Tibial artery (tissue), 4 donors: Measurements from ENCODE around the gene SDC3.

ENCODE experiments used
- DNase-seq, 2 donors: peaks; one replicate each; pipeline ENCODE4 v3.0.0-alpha.2; 2019
- H3K27ac ChIP-seq, 2 donors: fragments of 200-600 bp; sonication (generic) in 1 of 2; 1 replicate in 1 of 2; 2 replicates in 1 of 2; pipeline ENCODE4 v1.5.1; 2018 to 2019; ENCODE audit warnings: mild to moderate bottlenecking in 1 of 2
- H3K27me3 ChIP-seq, 2 donors: fragments of 200-600 bp; sonication (generic) in 1 of 2; one replicate each; pipeline versions ENCODE4 v1.5.1 to v1.6.0; 2016 to 2019
- H3K36me3 ChIP-seq, 3 donors: fragments of 200-600 bp; sonication (generic) in 2 of 3; one replicate each; pipeline ENCODE4 v1.5.1; 2016 to 2019; ENCODE audit warnings: mild to moderate bottlenecking in 2 of 3
- H3K4me1 ChIP-seq, 4 donors: fragments of 200-600 bp; sonication (generic) in 2 of 4; 1 replicate in 3 of 4; 2 replicates in 1 of 4; pipeline ENCODE4 v1.5.1; 2016 to 2019
- H3K4me3 ChIP-seq, 2 donors: fragments of 200-600 bp; sonication (generic) in 1 of 2; 1 replicate in 1 of 2; 2 replicates in 1 of 2; pipeline ENCODE4 v1.5.1; 2018 to 2019; ENCODE audit warnings: mild to moderate bottlenecking in 2 of 2
- H3K9me3 ChIP-seq, 3 donors: fragments of 200-600 bp; sonication (generic) in 1 of 3; one replicate each; pipeline ENCODE4 v1.5.1; 2016 to 2019
- CTCF ChIP-seq, 2 experiments: fragments of 200-600 bp in 1 of 2; fragments of 450-650 bp in 1 of 2; IDR thresholded peaks; one replicate each; pipeline ENCODE4 v1.5.1; 2017 to 2019; ENCODE audit warnings: antibody characterized with exemption in 2 of 2, mild to moderate bottlenecking in 1 of 2, moderate library complexity in 1 of 2
- intact Hi-C: fragments of 100-400 bp; cut with DNase I; formaldehyde crosslinking; loops from one replicate; pipeline ENCODE4 v1.15.0; 2023; ENCODE audit warnings: low total_unique reads

SDC3 gene

DNA sequence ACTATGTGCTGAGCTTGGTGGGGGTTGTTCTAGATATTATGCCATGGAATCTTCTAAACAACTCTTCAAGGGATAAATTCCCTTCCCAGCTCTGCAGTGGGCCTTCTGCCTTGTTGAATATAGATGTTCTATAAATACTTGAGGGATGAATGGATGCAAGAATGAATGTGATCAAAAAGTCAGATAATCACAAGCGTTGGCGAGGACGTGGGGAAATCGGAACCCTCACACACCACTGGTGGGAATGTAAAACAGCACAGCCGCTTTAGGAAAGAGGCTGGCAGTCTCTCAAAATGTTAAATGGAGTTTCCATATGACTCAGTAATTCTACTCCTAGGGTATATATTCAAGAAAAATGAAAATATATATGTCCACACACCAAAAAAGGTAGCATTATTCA, 19.0 kb downstream of the SDC3 start:
- H3K36me3 ChIP-seq, result no peaks in the 10 kb centered on the region
- no peak for TF ChIP-seq CTCF (IDR thresholded peaks at IDR 0.05)
- H3K4me3 ChIP-seq, result no peak overlapping the region
- DNase-seq, result no peak
- intact Hi-C loops, result no loop called here
- no peaks in the 10 kb centered on the region for H3K27me3 ChIP-seq
- peaks cover 7 to 63% (median 47%) of the 10 kb centered on the region in 4 donors for H3K4me1 ChIP-seq
- no peaks in the 10 kb centered on the region for H3K9me3 ChIP-seq
- H3K27ac ChIP-seq, result peak overlapping the region; percentile 92

- H3K36me3 ChIP-seq, result no peaks in the 10 kb centered on the region
These were observed 19.6 kb downstream of the SDC3 start for GRCh38 chr1:30888975-30889374.

DNA sequence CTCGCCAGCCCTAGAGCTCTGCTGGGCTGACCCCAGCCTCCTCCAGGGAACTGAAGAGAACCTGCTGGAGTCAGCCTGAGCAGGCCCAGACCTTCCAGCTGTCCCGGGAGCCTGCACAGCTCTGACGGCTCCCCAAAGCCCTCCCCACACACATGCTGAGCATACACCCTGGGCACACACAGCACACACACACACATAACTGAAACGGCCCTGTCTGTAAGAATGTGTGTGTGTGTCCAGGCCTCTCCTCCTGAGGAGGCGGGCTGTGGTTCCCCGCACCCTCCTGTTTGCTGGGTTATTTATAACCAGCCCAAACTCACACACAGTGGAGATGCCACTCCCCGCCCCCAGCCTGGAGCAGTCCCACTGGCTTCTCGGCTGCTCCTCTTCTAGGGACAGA, 20.2 kb downstream of the SDC3 start:
- no peaks in the 10 kb centered on the region for H3K36me3 ChIP-seq
- peak overlapping the region; percentile 92 for H3K27ac ChIP-seq
- H3K9me3 ChIP-seq, result no peaks in the 10 kb centered on the region
- no peaks in the 10 kb centered on the region for H3K27me3 ChIP-seq
- peak; percentile 64 to 92 for DNase-seq
- intact Hi-C loops, result no loop called here
- no peak for TF ChIP-seq CTCF (IDR thresholded peaks at IDR 0.05)
- H3K4me3 ChIP-seq, result no peak overlapping the region
- H3K4me1 ChIP-seq, result peaks cover 7 to 55% (median 47%) of the 10 kb centered on the region in 4 donors

More at GRCh38 chr1:30888975-30889374, 19.6 kb downstream of the SDC3 start:
- intact Hi-C loops, result no loop called here
- Histone ChIP-seq H3K4me1 (peaks cover 7 to 61% (median 47%) of the 10 kb centered on the region in 4 donors), H3K4me3 (no peak overlapping the region), H3K27ac (peak overlapping the region; percentile 92), H3K27me3 (no peaks in the 10 kb centered on the region), H3K9me3 (no peaks in the 10 kb centered on the region)
- no peak for DNase-seq
- TF ChIP-seq CTCF (IDR thresholded peaks at IDR 0.05), result no peak

- no peaks in the 10 kb centered on the region for H3K36me3 ChIP-seq
- H3K4me3 ChIP-seq, result no peak overlapping the region
- H3K27me3 ChIP-seq, result no peaks in the 10 kb centered on the region
- H3K27ac ChIP-seq, result peak overlapping the region; percentile 92
- intact Hi-C loops, result no loop called here
- no peak for DNase-seq
- no peaks in the 10 kb centered on the region for H3K9me3 ChIP-seq
- no peak for TF ChIP-seq CTCF (IDR thresholded peaks at IDR 0.05)
- peaks cover 7 to 55% (median 43%) of the 10 kb centered on the region in 4 donors for H3K4me1 ChIP-seq
These were observed 20.9 kb downstream of the SDC3 start for GRCh38 chr1:30887485-30888315.

DNA sequence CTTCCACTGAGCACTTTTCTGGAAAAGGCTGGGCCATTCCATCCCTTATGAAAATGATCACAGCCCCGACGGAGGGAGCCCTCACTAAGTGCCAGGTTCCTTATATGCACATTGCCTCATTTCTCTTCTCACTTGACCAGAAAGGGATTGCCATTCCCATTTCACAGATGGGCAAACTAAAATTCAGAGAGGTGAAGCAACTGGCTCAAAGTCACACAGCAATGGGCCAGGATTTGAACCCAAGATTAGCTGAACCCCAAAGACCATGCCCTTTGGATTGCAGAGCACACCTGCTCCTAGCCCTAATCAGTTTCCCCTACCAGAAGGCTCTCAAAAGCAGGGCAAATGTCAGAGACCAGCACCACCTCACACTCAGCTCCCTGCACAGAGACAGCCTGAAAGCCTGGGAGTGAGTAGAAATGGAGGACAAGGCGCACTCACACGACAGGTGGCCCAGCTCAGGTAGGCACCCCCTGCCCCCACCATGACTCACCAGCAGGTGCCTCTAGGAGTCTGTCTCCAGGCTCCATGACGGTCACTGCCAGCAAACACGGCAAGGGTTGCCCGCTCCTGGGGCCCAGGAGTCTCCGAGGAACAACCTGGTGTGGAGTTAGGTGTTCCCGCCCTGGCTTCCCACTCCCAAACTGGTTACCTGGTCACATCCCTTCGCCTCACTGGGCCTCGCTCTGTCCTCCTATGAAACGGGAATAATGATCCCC, 21.7 kb downstream of the SDC3 start:
- no peak for DNase-seq
- intact Hi-C loops, result no loop called here
- Histone ChIP-seq H3K27ac (peak overlapping the region; percentile 92), H3K27me3 (no peaks in the 10 kb centered on the region), H3K36me3 (no peaks in the 10 kb centered on the region), H3K9me3 (no peaks in the 10 kb centered on the region), H3K4me1 (peaks cover 7 to 55% (median 42%) of the 10 kb centered on the region in 4 donors), H3K4me3 (no peak overlapping the region)
- TF ChIP-seq CTCF (IDR thresholded peaks at IDR 0.05), result no peak
